Neural cell (in vitro differentiated cells): Measurements from ENCODE around the gene SFMBT2.

Experiments
- CTCF ChIP-seq: fragments of 450-650 bp; IDR thresholded peaks from 2 replicates; pipeline ENCODE4 v1.5.1; 2014; ENCODE audit warnings: antibody characterized with exemption, mild to moderate bottlenecking, moderate library complexity; ENCODE audit not compliant: poor library complexity, severe bottlenecking
- EP300 ChIP-seq: fragments of 450-650 bp; conservative IDR thresholded peaks from 2 replicates; pipeline ENCODE4 v1.6.1; 2014; ENCODE audit warnings: antibody characterized with exemption, mild to moderate bottlenecking, moderate library complexity; ENCODE audit not compliant: poor library complexity, severe bottlenecking
- EZH2 ChIP-seq: fragments of 200-600, 300-800 bp; shearing (Covaris generic), sonication (generic); IDR thresholded peaks from 2 replicates; pipeline ENCODE4 v1.6.1; 2014; ENCODE audit warnings: antibody characterized with exemption, low read length, borderline replicate concordance, mild to moderate bottlenecking; ENCODE audit not compliant: insufficient read depth, poor library complexity, severe bottlenecking
- MXI1 ChIP-seq: fragments of 450-650 bp; conservative IDR thresholded peaks from 2 replicates; pipeline ENCODE4 v1.6.1; 2014; ENCODE audit warnings: antibody characterized with exemption, mild to moderate bottlenecking; ENCODE audit not compliant: poor library complexity, severe bottlenecking
- POLR2AphosphoS5 ChIP-seq: IDR thresholded peaks from 2 replicates; pipeline ENCODE4 v1.6.1; 2012
- RAD21 ChIP-seq: fragments of 450-650 bp; conservative IDR thresholded peaks from 2 replicates; pipeline ENCODE4 v1.6.1; 2014; ENCODE audit warnings: antibody characterized with exemption, mild to moderate bottlenecking, moderate library complexity
- TAF1 ChIP-seq: IDR thresholded peaks from 2 replicates; pipeline ENCODE4 v1.6.1; 2012; ENCODE audit warnings: low read depth

- TF ChIP-seq EZH2 (no peak), EP300 (no peak), RAD21 (no peak), CTCF (no peak), MXI1 (no peak), POLR2AphosphoS5 (no peak), TAF1 (no peak)
These were observed 7.2 kb downstream of the SFMBT2 start for GRCh38 chr10:7403620-7404019.
